A673 (cell line): ENCODE measurements around the gene GID4.

Source experiments
- CTCF ChIP-seq: fragments of 300-800, 200-600 bp; sonication (generic); conservative IDR thresholded peaks from 2 replicates; pipeline ENCODE4 v1.5.1; 2017; ENCODE audit warnings: low read depth, mild to moderate bottlenecking, antibody characterized with exemption, low read length, moderate library complexity, mixed read lengths
- EZH2 ChIP-seq: fragments of 200-600 bp; sonication (generic); IDR thresholded peaks from 2 replicates; pipeline ENCODE4 v1.6.1; 2017; ENCODE audit warnings: borderline replicate concordance, low read depth, mild to moderate bottlenecking, mixed read lengths, antibody characterized with exemption, low read length; ENCODE audit not compliant: poor library complexity, severe bottlenecking

- no peak for TF ChIP-seq CTCF
- no peak for TF ChIP-seq EZH2
Observed at GRCh38 chr17:18069101-18069500, 29.9 kb downstream of the GID4 start.
